H7 (cell line): ENCODE measurements around the gene P2RX4. TPM values are rescaled to one million over a fixed set of nuclear protein-coding genes. Genes with fewer than 3 reads are reported as not detected.
"Not testable (repeated sequence)": the region's sequence is repeated elsewhere in the genome, so short reads cannot be mapped to it uniquely, and the experiment has no call there.

Source experiments
- DNase-seq: peaks from one replicate; pipeline ENCODE4 v3.0.0; 2012
- H3K27me3 ChIP-seq: 2 replicates; pipeline ENCODE4 v1.6.0; 2011; ENCODE audit warnings: mild to moderate bottlenecking, low read length; ENCODE audit not compliant: control insufficient read depth, insufficient read depth
- H3K36me3 ChIP-seq: replicated peaks from 2 replicates; pipeline ENCODE4 v1.5.1; 2011; ENCODE audit warnings: low read length; ENCODE audit not compliant: control insufficient read depth, insufficient read depth
- H3K4me3 ChIP-seq: 2 replicates; pipeline ENCODE4 v1.5.1; 2011; ENCODE audit warnings: low read depth, mild to moderate bottlenecking, control low read depth, low read length, moderate library complexity; ENCODE audit not compliant: insufficient read depth
- total RNA-seq: library from RNA; depleted of rRNA; stranded (reverse); fragments of >200 nt; shearing (Covaris generic); gene quantifications from 2 replicates; pipeline ENCODE4 v1.2.3, GENCODE V29; 2014

The P2RX4 gene
- total RNA-seq, 1 experiment from 2014 or later: 11.1 TPM

DNA sequence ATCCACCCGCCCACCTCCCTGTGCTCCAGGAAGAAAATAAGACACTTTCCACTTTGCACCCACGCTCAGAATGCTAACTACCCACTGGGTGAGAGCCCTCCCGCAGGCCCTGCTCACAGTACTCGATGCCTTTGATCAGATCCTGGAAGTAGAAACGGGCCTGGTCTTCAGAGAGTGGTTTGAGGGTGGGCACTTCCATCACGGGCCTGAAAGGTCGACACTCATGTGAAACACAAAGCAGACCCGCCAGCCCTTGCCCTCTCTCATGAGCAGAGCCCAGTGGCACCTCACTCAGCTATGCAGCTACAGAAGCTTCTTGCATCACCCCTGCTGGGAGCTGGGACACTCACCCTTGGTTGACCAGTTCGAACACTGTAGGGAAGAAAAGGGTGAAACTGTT lies 45.5 kb downstream of the P2RX4 start:
- Histone ChIP-seq H3K36me3 (peaks cover 21% of the 10 kb centered on the region), H3K4me3 (no peak overlapping the region), H3K27me3 (no peaks in the 10 kb centered on the region)
- DNase-seq: no peak

DNA sequence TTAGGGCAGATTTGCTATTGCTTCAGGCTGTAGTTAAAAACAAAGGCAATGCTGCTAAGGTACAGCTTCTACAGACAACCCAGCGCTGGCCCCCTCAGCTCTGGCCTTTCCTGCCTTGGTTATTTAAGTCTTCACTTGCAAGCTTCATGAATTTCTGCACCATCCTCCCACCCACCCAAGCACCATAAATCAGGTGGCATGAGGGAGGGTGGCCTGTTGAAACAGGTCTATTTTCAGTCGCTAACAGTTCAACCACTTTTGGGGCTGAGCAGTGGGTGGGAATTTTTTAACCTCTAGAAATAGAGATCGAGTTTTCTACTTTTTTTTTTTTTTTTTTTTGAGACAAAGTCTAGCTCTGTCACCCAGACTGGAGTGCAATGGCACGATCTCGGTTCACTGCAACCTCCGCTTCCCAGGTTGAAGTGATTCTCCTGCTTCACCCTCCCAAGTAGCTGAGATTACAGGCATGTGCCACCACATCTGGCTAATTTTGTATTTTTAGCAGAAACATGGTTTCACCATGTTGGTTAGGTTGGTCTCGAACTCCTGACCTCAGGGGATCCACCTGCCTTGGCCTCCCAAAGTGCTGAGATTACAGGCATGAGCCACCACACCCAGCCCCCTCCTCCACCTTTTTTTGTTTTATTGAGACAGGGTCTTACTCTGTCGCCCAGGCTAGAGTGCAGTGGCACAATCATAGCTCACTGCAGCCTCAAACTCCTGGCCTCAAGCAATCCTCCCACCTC lies 47.9 kb downstream of the P2RX4 start:
- not testable (repeated sequence) for H3K27me3 ChIP-seq, H3K4me3 ChIP-seq, DNase-seq
- H3K36me3 ChIP-seq: peaks cover 20% of the 10 kb centered on the region

DNA sequence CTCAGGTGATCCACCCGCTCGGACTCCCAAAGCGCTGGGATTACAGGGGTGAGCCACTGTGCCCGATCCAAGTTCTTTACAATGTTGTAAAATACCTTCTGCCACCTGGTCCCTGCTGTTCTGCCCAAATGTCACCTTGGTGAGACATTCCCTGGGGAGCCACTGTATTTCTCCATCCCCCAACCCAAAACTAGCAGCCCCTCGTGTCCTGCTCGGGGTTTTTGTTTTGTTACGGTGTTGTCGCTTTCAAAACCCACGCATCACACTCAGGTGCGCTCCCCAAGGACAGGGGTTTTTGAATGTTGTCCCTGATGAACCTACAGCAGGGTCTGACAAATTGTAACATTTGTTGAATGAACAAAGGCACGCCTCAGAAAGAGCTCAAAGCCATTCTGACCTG lies 49.1 kb downstream of the P2RX4 start:
- no peak for DNase-seq
- H3K4me3 ChIP-seq: no peak overlapping the region
- H3K36me3 ChIP-seq: peaks cover 18% of the 10 kb centered on the region
- H3K27me3 ChIP-seq: no peaks in the 10 kb centered on the region

DNA sequence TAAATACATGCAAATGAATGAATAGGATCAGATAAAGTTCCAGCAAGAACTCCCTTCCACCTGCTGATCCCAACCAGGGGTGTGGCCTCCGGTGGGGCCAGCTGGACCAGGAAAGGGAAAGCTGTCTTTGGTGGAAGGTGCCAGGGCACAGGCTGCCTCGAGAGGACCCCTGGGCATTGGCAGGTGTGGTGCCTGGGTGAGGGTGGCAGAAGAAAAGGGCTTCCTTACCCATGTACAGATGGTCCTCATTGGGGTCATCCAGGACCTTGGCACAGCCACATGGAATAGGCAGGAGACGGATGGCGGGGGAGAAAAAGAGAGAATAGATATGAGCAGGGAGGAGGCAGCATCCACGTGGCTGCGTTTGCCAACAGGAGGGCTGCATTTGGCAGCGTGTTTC lies 50.2 kb downstream of the P2RX4 start:
- DNase-seq: no peak
- no peaks in the 10 kb centered on the region for H3K27me3 ChIP-seq
- H3K36me3 ChIP-seq: peaks cover 13% of the 10 kb centered on the region
- no peak overlapping the region for H3K4me3 ChIP-seq

DNA sequence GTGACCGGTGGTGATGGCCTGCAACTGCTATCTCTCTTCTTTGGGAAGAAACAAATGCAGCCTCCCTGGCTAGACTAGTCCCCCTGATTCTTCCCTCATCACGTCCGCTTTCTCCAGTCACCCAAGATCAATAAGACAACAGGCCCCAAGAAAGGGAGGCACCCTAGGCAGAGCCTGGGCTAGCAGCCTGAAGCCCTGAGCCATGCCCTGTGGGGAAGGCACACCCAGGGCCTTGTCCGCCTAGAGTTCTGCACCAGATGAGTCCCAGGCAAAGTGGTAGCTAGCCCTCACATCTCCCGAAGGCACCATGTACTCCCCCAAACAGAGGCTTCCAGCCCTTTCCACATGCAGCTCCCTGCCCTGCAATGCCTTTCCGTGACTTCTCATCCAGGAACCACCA lies 51.5 kb downstream of the P2RX4 start:
- H3K4me3 ChIP-seq: no peak overlapping the region
- peaks cover 13% of the 10 kb centered on the region for H3K36me3 ChIP-seq
- H3K27me3 ChIP-seq: no peaks in the 10 kb centered on the region
- DNase-seq: no peak

DNA sequence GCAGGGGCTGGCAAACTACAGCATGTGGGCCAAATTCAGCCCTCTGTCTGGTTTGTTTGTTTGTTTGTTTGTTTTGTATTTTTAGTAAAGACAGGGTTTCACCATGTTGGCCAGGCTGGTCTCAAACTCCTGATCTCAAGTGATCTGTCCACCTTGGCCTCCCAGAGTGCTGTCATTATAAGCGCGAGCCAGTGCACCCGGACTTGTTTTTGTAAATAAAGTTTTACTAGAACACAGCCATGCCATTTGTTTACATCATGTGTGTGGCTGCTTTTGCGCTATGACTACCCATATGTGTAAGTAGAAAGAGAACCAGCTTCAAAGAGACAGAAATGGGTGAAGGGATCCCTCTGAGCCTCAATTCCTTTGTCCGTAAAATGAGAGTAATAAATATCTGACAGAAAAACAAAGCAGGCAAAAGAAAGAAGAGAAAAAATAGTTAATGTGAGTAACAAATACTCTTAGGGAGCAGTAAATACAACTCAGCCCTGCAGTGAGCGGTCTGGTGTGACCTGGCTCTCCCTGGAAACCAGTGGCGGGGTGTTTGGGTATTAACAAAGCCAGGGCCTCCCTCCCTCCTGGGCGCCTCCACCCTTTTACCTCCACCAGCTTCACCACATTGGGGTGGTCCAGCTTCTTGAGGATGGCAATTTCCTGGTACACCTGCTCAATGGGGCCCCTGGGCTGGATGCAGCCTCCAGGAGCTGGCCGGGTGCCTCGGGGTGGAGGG lies 53.4 kb downstream of the P2RX4 start:
- Histone ChIP-seq H3K4me3 (no peak overlapping the region), H3K27me3 (no peaks in the 10 kb centered on the region), H3K36me3 (peaks cover 13% of the 10 kb centered on the region)
- no peak for DNase-seq

DNA sequence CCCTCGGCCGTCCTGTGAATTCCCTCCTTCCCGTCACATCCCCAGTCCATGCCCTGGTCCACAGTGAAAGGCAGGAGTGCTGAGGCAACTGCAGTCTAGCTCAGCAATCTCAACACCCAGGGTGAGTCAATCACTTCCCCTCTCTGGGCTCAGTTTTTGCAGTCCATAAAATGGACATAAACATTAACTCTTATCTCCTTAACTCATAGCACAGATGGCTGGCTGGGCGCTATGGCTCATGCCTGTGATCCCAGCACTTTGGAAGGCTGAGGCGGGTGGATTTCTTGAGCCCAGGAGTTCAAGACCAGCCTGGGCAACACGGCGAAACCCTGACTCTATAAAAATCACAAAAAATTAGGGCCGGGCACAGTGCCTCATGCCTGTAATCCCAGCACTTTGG lies 54.2 kb downstream of the P2RX4 start:
- no peaks in the 10 kb centered on the region for H3K27me3 ChIP-seq
- no peak overlapping the region for H3K4me3 ChIP-seq
- no peak for DNase-seq
- peaks cover 15% of the 10 kb centered on the region for H3K36me3 ChIP-seq

DNA sequence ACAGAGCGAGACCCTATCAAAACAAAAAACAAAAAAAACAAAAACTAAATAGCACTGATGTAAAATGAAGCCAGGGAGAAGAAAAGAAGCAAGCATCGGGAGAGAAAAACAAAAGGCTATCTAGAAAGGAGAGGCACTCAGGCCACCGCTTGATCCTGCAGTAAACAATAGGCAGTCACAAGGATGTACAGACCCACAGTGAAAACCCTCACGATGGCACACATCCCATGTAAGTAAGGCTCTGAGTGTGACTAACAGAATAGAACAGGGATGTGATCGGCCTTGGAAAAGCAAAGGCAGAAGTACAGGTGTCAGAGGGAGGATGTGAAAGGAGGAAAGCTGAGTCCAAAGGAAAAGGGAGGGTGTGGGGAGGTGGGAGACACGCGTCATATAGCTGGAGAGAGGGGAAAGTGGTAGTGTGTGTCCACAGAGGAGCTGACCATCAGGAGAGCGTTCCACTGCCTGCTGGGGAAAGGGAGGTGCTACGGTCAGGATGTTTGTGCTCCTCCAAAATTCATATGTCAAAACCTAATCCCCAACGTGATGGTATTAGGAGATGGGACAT lies 55.1 kb downstream of the P2RX4 start:
- Histone ChIP-seq H3K27me3 (no peaks in the 10 kb centered on the region), H3K4me3 (no peak overlapping the region), H3K36me3 (peaks cover 13% of the 10 kb centered on the region)
- DNase-seq: no peak

DNA sequence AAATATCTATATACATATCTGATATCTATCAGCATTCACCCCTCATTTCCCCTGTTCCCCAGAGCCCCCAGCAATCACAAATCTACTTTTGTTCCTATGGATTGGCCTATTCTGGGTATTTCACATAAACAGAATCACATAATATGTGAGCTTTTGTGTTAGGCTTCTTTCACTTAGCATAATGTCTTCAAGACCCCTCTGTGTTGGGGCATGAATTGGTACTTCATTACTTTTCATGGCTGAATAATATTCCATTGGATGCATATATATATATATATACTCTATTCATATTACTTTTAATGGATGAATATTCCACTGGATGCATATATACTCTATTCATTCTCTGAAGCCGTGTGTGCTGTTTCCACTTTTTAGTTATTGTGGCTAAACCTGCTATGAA lies 57.9 kb downstream of the P2RX4 start:
- H3K36me3 ChIP-seq: peaks cover 6% of the 10 kb centered on the region

DNA sequence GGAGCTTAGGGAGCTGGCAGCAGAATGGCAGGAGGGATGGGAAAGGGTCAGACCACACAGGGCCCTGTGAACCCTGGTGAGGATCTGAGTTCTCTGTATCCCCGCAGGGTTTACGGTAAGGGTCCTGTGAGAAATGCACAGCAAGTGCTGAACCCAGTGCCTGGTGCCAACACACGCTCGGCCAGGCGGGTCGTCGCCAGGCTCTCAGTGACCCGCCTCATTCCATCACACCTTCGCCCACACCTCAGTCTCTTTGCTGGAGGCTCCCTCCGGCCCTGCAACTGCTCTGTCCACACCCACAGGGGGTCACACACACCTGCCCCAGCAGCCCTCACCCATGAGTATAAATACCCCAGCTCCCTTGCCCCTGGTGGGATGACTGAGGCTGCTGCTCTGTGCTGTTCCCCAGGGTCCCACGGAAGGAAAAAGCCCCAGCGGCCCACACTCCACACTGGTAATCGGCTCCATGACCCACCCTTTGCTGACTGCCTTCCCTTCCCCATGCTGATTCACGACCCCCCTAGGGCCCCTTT lies 63.5 kb downstream of the P2RX4 start:
- Histone ChIP-seq H3K4me3 (no peak overlapping the region), H3K27me3 (no peaks in the 10 kb centered on the region)
- no peak for DNase-seq

More for the DNA sequence above, 57.9 kb downstream of the P2RX4 start:
- Histone ChIP-seq H3K4me3 (no peak overlapping the region), H3K27me3 (no peaks in the 10 kb centered on the region)
- DNase-seq: no peak

DNA sequence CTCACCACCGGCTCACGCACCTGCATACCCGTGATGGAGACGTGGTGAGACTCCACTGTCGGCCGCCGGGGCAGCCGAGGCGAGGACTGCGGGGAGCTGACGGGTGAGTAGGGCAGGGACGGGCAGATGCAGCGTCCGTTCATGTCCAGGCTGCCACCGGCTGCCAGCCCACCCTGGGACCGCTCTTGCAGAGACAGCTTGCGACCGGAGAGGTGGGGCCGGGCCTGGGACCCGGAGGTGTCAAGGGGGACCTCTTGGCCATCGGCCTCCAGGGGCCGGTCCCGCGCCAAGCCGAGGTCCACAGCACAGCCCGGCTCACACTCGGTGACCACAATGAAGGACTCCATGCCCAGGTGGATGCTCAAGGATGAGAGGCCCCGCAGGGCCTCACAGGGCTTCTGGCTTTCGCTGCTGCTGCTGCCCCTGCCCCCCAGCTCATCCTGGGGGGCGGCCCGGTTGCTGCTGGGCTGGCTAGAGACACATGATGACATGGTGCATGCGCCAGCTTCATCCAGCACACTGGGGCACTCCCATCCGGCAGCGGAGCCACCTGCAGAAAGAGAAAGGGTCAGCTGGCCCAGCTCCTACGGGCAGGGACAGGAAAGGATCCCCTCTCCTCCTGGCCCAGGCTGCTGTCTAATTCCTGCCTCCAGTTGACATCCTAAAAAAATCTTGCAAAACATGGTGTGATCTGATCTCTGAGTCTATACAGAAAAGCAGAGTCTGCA lies 64.3 kb downstream of the P2RX4 start:
- no peak overlapping the region for H3K4me3 ChIP-seq
- no peaks in the 10 kb centered on the region for H3K36me3 ChIP-seq
- DNase-seq: no peak
- H3K27me3 ChIP-seq: no peaks in the 10 kb centered on the region

More for the DNA sequence above, 63.5 kb downstream of the P2RX4 start:
- H3K36me3 ChIP-seq: peaks cover 2% of the 10 kb centered on the region; the same call in 1 of the 2 replicates

DNA sequence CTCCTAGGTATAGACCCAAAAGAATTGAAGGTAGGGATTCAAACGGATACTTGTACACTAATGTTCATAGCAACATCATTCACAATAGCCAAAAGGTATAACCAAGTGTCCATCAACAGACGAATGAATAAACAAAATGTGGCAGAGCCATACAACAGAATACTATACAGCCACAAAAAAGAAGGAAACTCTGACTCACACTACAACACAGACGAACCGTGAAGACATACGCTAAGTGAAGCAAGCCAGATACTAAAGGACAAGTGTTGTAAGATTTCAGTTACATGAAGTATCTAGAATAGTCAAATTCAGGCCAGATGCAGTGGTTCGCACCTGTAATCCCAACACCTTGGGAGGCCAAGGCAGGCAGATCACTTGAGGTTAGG lies 67.4 kb downstream of the P2RX4 start:
- Histone ChIP-seq H3K27me3 (no peaks in the 10 kb centered on the region), H3K36me3 (no peaks in the 10 kb centered on the region), H3K4me3 (no peak overlapping the region)
- DNase-seq: no peak

DNA sequence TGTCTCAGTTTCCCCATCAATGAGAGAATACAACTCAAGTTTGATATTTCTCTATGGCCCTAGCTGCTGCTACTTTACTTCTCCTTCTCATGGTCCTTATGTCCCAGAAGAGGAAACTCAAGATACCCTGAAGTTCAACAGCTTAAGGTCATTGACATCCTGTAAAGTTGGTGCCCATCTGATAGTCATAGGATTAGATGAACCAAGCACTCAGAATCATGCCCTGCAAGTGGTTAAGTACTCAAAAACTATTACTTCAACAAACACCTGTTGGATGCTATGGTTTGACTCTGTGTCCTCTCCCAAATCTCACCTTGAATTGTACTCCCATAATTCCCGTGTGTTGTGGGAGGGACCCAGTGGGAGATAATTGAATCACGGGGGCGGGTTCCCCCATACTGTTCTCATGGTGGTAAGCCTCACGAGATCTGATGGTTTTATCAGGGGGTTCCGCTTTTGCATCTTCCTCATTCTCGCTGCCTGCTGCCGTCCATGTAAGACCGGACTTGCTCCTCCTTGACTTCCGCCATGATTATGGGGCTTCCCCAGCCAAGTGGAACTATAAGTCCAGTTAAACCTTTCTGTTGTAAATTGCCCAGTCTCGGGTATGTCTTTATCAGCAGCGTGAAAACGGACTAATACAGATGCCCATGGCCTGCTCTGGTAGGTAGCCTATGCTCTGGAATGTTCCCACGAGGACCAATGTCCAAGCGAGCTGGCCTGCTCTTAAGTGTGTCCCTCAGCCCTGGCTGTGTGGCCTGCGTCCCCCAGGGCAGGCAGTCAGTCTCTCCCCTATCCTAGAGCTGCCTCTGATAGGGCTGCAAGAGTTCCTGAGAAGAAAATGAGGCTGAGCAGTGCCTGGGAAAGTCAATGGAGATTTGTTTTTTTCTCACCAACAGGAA lies 68.5 kb downstream of the P2RX4 start:
- H3K27me3 ChIP-seq: no peaks in the 10 kb centered on the region
- no peak for DNase-seq
- H3K36me3 ChIP-seq: no peaks in the 10 kb centered on the region; the same call in 1 of the 2 replicates
- no peak overlapping the region for H3K4me3 ChIP-seq

DNA sequence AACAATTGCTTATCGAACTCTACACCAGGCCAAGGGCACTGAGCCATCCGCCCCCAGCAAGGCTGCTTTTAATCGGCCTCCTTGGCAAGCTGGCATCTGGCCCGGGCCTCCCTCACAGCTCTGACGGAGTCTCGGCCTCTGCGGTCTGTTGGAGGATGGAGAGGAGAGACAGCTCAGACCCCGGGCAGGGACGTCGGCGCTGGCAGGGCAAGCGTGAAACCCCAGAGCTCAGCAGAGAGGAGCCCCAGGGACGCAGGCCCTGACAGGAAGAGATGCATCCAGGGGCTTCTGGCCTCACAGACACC lies 69.1 kb downstream of the P2RX4 start:
- Histone ChIP-seq H3K4me3 (no peak overlapping the region), H3K36me3 (no peaks in the 10 kb centered on the region; the same call in 1 of the 2 replicates), H3K27me3 (no peaks in the 10 kb centered on the region)
- peak; percentile 46 for DNase-seq
